GM21737 (cell line): ENCODE results near the gene ACR.

ENCODE experiments used
- ATAC-seq: cut with Tn5 transposase; IDR thresholded peaks from one replicate; pipeline ENCODE4 v1.9.1; 2021; ENCODE audit warnings: mild to moderate bottlenecking, moderate library complexity; ENCODE audit not compliant: unreplicated experiment

The ACR gene

DNA sequence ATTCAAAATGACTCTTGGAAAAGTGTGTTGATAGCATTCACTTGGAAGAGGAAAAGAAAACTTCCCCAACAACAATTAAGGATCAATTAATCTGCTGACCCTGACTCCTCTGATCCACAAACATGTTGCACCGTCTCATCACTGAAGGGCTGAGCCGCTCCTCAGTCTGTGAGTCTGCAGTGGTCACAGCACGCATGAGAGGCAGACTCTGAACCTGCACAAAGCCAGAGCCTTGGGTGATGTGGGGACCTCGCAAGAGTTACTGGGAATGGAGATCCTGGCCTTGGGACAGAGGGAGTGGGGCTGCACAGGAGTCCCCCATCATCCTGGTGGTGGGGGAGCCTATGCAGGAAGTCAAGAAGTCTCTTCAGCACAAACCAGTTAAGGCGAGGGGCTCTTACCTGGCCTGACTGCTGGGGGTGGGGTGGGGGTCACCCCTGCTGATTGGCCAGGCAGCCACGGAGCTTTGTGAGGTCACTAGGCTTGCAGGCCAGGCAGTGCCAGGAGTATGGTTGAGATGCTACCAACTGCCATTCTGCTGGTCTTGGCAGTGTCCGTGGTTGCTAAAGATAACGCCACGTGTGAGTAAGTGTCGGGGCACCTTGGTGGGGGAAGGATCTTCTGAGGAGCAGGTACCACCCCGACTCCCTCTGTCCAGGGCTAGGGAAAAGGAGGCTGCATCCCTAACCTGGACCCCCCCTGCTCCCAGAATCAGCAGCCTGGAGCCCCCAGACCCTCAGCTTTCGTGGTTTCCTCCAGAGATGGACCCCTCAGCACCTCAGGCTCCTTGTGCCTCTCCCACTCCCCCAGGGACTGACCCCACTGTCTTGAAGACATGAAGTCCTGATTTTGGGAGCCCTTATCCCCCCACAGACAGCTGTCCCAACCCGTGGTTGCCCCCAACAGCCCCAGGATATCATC is at the start of gene ACR:
TSS of gene ACR (plus strand) at position 477 of the 921 bp plus-strand sequence. CDS start at position 509, 32 bp downstream.
- ATAC-seq = no peak

- no peak for ATAC-seq
Observed at GRCh38 chr22:50688448-50688847, 49.6 kb upstream of the ACR start.

DNA sequence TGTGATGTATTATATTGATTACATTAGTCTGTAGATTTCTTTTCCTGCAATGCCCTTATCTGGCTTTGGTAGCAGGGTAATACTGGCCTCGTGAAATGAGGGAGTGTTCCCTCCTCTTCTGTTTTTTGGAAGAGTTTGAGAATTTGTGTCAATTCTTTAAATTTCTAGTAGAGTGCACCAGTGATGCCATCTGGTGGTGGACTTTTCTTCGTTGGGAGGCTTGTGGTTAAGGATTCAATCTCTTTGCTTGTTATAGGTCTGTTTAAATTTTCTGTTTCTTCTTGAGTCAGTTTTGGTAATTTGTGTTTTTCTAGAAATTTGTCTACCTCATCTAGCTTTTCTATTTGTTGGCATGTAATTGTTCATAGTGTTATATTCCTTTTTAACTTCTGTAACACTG is 46.5 kb upstream of the ACR start:
- no peak for ATAC-seq

DNA sequence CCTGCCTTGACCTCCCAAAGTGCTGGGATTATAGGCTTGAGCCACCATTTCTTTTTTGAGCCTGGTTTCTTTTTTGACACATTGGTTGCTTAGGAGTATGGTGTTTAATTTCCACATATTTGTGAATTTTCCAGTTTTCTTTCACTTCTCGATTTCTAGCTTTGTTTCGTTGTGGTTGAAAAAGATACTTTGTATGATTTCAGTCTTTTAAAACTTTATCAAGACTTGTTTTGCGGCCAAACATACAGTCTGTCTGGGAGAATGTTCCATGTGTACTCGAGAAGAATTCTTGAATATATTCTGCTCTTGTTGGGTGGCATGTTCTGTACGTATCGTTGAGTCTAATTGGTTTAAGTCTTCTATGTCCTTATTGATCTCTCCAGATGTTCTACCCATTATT is 44.5 kb upstream of the ACR start:
- ATAC-seq = no peak

- no peak for ATAC-seq
Observed at GRCh38 chr22:50694099-50694605, 43.9 kb upstream of the ACR start.

GRCh38 chr22:50694766-50695420 is 43.1 kb upstream of the ACR start:
- ATAC-seq = no peak

- ATAC-seq = no peak
Observed at GRCh38 chr22:50695421-50696250, 42.4 kb upstream of the ACR start.

DNA sequence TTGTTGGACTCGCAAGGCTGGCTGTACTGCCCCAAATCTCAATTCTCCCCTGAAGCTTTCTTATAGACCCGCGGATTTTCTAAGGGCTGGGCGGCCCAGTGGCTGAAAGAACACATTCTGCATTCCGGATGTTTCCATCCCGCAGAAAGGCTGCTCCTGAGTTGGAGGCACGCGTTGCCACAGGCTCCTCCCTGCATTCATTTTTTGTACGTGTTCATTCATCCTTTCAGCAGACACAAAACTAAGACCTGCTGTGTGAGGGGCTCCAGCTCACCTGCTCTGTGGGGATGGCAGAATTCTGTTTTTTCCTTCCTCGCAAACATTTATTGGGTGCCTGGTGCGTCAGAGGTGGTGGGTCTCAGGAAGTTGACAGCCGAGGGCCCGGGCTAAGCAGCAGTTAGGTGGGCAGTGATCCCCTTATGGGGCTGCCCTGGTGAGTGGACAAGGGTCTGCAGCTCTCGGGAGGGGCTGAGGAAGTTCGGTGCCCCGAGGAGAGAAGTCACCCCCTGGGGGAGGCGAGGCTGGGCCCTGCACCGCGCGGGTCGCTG is 41.7 kb upstream of the ACR start:
- ATAC-seq = no peak

DNA sequence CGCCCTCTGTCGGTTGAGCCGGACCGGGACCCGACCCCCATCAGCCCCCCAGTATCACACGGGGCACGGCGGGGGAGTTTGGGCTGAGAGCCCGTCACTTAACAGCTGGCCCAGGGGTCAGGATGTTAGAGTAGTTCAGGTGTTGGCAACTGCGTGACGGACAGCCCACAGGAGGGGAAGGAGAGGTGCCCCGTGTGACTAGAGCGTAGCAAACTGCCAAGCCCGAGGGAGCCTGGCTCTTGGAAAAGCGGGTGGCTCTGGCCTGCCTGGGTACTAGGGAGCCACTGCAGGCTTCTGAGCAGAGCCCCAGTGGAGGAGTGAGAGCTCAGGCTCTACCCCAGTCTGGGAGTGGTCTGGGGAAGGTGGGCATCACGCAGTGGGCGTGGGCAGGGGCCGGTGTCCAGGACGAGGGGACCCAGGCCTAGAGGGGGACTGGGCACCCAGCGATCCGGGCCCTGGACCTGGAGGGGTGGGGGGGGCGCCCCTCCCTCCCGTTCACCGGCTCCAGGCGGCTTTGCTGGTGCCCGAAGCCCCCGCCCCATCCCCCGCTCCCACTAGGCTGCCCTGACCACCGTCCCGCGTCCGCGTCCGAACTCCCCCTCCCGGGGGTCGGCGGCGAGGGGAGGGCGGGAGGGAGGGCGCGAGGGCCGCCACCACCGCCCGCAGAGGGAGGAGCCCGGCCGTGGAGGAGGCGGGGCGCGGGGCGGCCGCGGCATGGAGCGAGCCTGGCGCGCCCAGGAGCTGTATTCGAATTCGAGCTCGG is 41.0 kb upstream of the ACR start:
- no peak for ATAC-seq

- no peak for ATAC-seq
Observed at GRCh38 chr22:50697667-50698506, 40.1 kb upstream of the ACR start.

DNA sequence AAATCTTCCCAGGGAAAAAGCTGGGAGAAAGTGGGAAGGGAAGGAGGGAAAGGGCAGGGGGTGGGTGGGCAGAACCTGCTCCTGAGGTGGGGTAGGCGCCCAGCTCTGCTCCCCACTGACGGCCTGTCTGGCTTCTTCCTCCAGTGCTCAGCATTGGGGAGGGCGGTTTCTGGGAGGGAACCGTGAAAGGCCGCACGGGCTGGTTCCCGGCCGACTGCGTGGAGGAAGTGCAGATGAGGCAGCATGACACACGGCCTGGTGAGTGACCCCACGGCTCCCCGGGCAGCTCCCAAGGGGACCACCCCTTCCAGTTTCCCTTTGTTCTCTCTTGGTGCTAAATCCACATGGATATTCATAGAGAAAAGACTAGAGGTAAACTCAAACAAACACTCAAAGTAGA is 39.5 kb upstream of the ACR start:
- no peak for ATAC-seq

DNA sequence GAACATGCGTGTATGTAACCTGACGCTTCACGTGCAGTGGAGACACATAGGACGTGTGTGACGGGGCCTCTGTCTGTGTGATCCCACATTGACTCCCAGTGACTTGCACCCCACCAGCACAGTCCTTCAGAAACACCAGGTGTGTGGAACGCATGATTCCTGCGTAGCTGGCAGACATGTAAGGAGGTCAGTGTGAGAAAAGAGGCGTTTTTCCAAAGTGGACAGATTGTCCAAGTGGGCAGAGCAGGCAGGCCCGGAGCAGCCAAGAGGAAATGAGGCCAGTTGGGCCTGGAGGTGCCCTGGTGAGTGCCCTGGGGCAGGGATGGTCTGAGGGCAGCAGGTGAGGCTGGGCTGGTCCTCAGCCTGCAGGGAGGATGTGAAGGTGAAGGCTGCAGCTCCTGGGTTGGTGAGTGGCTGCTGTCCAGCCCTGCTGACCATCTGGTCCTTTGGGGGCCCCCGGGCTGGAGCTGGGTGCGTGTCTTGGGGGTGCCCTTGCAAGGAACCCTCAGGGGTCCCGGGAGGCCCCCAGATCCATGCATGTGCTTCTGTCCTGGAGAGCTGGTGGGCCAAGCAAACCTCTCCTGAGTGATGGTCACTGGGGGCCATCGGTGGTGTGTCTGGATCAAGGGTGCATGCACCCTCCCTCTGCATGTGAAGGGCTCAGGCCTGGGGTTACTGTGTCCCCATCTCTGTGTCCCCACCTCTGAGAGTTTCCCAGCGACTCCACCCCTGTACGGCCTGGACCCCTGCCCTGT is 38.8 kb upstream of the ACR start:
- no peak for ATAC-seq

GRCh38 chr22:50699756-50700386 is 38.1 kb upstream of the ACR start:
- no peak for ATAC-seq

GRCh38 chr22:50700387-50701075 is 37.5 kb upstream of the ACR start:
- no peak for ATAC-seq

- ATAC-seq = no peak
Observed at GRCh38 chr22:50701076-50701419, 37.0 kb upstream of the ACR start.

DNA sequence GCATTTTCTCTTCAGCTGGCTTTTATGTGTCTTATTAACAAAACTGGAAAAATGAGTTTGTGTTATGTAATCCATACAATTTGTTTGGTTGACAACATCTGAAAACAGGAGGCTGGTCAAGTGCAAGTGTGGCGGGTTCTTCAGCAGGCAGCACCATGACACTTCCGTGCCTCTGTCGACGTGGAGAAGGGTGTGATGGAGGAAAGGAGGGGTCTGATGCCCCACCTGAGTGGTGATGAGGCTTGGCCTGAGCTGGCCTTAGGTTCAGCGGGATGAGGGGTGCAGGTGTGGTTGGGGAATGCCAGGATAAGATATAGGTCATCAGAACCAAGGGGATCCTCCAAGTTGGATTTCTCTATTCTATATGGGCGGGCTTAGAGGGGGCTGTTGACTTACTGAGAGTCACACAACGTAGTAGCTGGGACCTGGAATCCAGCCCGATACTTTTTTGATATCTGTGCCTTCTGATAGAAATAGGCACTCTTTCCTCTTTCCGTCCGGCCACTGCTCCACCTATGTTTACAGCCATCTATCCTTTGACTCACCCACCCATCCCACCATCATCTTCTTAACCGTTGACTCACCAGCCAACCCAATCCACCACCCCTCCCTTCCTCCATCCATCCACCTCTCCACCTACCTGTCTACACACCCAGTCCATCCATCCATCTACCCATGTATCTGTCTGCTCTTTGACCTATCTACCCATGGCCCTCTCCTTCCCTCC is 36.4 kb upstream of the ACR start:
- no peak for ATAC-seq

DNA sequence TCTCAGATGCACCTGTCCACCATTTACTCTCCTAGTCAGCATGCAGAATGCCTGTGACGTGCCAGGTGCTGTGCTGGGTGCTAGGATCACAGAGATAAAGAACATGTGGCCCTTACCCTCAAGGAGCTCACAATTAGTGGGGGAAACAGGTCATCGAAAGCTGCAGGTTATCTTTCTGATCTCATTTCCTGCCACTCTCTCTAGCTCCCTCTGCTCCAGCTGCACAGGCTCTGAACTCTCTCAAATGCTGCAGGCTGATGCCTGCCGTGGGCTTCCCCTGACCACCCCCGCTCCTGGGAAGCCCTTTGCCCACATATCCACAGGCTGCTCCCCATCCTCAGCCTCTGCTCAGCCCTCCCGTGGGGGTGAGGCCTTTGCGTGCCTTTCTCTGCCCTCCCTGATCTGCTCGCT is 35.7 kb upstream of the ACR start:
- no peak for ATAC-seq
